HG03571 (cell line): Measurements from ENCODE around the gene NDUFB10.
"Not testable (repeated sequence)": the region's sequence is repeated elsewhere in the genome, so short reads cannot be mapped to it uniquely, and the experiment has no call there.

Source experiments
- ATAC-seq: cut with Tn5 transposase; IDR thresholded peaks from one replicate; pipeline ENCODE4 v1.9.1; 2021; ENCODE audit not compliant: unreplicated experiment

The NDUFB10 gene

DNA sequence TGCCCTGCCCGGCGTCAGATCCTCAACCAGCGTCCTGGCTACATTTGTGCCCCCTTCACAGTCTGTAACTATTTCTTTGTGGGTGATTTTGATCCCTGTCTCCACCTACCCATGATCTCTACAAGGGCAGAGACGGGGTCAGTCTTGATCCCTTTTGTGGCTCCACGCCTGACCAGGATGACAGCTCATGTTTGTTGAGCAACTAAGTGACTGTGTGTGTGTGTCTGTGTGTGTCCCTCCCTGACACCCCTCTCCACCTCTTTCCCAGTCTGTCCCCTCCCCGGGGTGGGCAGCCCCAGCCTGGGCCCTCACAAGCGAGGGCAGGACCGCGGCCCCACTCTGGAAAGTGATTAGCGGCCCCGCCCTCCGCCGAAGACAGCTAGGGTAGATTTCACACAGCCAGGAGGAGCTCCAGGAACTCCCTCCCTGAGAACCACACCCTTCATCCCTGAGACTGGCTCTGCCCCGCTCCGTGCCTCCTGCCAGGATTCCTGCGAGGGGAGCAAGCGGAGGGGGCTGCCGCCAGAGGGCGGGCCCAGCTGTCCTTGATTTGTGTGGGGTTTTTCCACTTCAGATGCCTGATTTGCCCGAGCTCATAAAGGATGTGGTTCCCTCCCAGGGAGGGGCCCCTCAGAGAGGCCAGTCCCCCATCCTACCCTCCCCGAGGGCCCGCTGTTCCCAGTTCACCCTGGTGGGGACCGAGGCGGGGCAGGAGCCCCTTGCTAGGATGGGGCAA lies 35.9 kb upstream of the NDUFB10 start:
- no peak for ATAC-seq

- ATAC-seq, result no peak
Observed at GRCh38 chr16:1924095-1924494, 35.2 kb upstream of the NDUFB10 start.

GRCh38 chr16:1926271-1926670 lies 33.1 kb upstream of the NDUFB10 start:
- ATAC-seq, result no peak

DNA sequence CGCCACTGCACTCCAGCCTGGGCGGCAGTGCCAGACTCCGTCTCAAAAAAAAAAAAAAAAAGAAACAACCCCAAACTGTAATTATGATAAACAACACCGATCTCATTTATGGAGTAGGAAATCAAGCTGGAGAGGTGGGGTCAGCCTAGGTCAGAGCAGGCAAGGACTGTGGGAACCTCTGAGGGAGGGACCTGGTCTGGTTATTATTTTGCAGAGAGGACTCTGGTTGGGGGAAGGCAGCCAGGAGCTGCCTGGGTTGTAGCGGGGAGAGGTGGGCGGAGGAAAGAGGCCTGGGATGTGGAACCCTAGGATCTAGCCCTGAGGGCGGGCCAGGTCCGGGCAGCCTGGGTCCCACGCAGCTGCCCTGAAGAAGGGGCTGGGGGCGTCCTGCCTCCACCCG lies 30.2 kb upstream of the NDUFB10 start:
- no peak for ATAC-seq

DNA sequence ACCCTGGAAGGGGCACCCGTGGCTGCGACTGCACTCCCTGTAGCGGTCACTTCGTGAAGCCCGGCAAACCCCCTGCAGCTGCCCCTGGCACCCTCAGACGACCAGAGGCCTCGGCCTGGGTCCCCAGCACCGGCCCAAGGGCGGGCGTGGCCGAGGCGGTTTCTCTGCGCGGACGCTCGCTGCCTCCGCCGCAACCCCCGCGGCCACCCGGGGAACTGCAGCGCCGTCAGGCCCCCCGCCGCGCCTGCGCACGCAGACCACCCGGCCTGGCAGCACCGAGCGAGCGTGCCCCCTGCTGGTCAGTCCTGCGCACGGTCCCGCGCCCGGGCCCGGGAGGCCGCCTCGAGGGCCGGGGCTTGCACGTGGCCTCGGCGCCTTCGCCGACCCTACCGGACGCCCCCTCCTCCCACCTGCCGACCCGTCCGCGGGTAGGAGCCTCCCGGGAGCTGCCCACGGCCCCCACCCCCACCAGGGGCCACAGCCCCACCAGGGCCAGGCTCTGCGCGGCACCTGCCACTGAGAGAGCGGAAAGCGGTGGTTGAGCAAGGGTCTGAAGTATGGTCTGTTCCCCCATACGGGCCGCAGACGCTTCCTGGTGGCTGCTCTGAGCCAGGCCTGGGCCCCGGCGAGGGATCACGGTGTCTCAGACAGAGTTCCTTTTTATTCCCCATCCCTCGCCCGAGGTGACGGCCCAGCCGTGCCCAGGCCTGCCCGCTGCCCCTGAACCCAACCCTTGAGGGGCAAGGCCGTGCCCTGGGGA lies 29.6 kb upstream of the NDUFB10 start:
- peak; percentile 77 for ATAC-seq

DNA sequence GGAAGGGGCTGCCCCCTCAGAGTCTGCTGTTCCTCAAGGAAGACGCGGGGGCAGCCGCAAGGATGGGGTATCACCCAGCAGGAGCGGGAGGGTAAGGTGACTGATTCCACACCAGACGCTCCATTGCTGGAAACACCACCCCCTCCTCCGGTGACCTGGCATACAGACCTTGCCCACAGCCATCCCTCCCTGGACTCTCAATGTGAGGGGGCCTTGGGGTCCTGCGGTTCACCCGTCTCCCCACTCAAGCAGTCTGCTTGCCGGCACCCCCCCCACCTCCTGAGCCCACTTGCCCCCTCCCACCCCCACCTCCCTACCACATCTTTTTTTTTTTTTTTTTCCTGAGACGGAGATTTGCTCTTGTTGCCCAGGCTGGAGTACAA lies 29.0 kb upstream of the NDUFB10 start:
- no peak for ATAC-seq

DNA sequence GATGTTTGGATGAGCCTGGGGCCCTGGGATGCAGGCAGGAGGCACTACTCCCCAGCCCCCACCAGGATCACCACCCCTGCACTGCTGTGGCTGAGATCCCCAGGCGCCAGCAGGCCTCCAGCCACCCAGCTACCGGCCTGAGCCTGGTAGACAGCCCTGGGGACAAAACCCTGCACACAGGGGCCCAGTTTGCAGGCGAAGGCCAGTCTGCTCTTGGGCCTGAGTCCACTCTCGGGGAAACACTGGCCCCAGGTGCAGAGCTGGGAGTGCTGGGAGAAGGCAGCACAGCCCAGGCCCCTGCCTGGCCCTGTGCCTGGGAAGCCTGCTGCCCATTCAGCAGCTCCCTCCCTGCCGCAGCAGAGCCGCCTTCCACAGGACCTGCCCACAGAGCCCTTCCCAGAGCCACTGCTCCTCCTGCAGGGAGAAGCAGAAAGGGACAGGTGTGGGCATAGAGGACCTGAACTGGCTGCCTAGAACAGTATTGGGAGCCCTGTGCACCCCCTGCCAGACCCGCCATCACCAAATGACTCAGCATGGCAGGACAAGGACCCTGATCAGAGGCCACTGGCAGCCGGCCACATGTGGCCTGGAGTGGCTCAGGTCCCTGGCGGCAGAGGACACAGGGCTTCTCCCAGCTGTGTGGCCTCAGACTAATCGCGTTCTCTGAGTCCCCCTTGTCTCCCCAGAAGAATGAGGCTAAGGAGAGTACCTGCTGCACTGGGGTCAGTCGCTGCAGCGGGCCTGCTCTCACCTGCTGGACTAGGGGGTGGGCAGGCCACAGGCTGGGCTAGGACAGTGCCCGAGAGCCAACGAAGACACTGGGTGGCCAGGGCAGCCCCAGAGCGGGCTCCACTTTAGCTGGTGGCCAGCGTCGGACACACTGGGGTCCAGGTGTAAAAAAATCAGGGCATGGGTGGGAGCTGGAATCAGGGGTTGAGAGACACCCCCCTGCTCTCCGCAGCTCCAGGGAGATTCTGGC lies 27.0 kb upstream of the NDUFB10 start:
- ATAC-seq, result no peak

DNA sequence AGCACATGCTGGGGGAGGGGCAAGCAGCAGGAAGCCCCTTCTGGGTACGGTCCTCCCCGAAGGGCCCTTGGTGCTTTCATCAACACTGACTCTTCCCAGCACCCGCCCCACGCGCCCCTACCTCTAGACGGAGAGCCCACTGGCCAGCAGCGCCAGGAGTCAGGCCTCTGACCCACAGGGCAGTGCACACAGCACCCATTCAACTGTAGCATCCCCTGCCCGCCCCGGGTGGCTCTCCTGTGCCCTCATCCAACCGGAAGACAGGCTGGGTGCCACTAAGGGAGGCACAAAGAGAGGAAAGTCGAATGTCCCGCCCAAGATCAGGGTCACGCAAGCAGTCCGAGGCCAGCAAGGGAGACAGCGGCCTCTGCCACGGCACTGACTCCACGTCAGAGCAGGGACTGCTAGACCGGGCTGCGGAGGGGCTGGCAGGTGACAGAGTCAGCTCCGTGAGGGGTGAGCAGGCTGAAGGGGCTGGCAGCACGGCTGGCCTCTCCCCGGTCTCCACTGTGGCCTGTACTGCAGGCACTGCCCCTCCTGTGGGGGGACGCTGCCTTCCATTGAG lies 26.2 kb upstream of the NDUFB10 start:
- ATAC-seq, result no peak

GRCh38 chr16:1936945-1937479 lies 22.3 kb upstream of the NDUFB10 start:
- ATAC-seq, result no peak

GRCh38 chr16:1938316-1938715 lies 21.0 kb upstream of the NDUFB10 start:
- ATAC-seq, result no peak

DNA sequence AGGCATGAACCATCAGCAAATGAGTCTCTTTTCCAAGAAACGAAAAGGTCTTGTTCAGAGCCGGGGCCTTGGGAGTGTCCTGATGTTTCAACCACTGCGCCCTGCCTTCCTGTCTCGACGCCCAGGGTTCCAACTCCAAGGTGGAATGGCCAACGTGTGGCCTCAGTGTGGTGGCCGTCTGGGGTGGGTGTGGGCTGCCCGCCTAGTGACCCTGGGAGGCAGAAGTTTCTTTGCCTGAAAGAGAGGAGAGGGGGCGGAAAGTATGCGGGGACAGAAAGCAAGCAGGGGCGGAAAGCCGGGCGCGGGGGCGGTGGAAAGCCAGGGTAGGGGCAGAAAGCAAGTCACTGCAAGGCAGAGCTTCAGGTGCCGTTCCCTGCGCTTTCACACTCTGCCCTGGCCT lies 20.4 kb upstream of the NDUFB10 start:
- no peak for ATAC-seq

DNA sequence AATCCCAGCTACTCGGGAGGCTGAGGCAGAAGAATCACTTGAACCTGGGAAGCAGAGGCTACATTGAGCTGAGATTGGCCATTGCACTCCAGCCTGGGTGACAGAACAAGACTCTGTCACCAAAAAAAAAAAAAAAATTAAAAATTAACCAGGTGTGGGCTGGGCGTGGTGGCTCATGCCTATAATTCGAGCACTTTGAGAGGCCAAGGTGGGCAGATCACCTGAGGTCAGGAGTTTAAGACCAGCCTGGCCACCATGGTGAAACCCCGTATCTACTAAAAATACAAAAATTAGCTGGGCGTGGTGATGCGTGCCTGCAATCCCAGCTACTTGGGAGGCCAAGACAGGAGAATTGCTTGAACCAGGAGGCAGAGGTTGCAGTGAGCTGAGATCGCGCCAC lies 19.5 kb upstream of the NDUFB10 start:
- not testable (repeated sequence) for ATAC-seq

DNA sequence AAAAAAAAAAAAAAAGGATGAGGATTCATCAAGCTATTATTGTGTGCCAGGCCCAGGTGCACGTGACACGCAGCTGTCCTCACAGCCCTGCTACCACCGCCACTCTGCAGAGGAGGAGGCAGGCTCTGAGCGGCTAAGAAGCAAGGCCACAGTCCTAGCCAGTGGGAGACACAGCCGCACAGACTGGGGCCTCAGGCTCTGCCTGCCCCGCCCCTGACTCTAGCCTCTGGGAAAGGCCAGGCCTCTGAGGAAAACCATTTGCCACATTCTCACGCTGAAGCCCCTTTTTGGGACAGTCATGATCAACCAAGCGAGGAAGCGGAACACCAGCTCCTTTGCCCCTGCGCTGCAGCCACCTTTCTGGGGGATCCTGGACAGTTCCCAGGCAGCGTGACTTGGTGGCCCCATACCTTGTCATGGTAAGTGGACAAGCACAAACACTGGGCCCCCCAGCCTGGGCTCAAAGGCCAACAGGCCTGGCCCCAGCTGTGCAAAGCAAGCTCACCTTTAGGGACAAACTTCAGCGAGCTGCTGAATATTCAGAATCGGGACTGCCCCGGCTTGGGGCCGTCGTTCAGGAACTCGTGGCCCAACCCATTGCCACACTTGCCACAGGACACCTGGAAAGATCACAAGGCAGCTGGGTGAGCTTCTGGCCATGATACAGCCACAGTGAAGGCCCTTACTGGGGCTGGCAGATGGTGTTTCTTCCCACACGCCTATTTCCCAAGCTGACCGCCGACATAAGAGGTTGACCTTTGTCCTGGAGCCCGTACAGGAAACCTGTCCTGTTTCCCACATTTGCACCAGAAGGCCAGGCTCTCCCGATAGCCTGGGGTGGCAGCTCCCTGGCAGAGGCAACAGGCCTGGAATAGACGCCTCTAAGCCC lies 18.8 kb upstream of the NDUFB10 start:
- no peak for ATAC-seq

DNA sequence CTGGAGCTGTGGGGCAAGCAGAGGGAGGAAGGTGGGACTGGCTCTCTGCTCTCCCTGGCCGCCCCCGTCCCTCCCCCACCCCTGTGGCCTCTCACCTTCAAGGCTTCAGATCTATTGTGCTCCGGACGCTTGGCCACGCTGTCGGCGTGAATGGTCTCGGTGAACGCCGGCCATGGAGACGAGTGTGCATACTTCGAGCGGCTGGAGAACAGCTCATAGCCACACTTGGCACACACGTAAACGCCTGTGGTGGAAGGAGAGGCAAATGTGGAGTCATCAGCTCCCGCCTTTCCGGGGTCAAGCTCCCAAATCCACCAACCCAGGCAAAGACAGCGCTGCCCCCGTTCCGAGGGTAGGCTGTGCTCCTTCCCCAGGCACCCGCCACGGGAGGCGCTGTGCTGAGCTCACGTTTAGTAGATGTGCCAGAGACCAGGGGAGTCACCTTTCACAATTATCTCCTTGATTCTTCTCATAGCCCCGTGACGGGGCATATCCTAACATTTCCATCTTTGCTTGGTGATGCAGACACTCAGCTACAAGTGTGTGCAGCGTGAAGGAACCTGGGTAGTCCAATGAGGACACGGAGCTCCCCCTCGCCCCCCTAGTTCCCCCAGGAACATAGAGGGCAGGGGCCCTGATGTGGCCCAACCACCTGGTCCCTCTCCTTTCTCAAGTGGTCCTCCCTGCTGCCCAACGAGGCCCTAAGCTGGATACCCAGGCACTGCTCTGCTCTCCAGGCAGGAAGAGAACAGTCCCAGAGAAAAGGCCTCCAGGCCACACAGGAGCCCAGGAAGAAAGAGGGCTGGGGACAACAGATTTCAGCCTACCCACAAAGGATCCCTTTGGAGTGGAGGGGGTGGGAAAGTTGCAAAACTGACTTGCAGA lies 17.9 kb upstream of the NDUFB10 start:
- no peak for ATAC-seq

DNA sequence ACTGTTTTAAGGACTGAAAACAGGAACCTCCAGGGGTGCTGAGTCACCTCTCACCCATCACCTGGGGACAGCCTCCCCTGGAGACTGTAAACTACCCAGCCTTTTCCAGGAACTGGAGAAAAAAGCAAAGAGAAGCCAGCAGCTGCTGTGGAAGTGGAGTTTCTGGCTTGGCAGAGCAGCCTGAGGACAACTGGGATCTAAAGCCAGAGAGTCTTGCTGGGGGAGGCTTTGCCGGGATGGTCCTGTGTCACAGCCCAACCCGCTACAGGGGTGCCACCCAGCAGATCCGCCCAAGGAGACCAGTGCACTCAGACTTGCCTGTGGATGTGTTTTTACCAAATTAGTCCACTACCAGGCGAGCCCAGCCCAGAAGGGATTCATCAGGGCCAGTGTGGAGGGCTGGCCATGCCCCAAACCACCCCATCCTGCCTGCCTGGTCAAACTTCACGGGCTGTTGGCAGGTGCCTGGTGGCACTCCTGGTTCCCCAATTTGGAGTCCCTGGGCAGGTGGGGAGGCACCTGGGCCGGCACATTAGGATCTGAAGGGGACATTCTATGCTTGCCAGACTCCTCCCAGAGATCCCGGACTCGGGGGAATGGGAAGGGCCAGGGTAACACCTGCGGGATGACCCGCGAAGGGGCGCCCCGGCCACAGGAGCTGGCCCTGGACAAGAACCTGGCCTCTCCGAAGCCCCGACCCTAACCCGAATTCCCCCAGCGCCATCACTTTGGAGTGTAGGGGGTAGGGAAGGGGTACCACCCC lies 17.1 kb upstream of the NDUFB10 start:
- ATAC-seq, result no peak

GRCh38 chr16:1942810-1943726 lies 16.3 kb upstream of the NDUFB10 start, which contains the start of gene MSRB1:
Gene MSRB1, minus strand, starts transcription at chr16:1943199. Its CDS starts 43 bp downstream, at chr16:1943156.
- peak; percentile 86 for ATAC-seq

DNA sequence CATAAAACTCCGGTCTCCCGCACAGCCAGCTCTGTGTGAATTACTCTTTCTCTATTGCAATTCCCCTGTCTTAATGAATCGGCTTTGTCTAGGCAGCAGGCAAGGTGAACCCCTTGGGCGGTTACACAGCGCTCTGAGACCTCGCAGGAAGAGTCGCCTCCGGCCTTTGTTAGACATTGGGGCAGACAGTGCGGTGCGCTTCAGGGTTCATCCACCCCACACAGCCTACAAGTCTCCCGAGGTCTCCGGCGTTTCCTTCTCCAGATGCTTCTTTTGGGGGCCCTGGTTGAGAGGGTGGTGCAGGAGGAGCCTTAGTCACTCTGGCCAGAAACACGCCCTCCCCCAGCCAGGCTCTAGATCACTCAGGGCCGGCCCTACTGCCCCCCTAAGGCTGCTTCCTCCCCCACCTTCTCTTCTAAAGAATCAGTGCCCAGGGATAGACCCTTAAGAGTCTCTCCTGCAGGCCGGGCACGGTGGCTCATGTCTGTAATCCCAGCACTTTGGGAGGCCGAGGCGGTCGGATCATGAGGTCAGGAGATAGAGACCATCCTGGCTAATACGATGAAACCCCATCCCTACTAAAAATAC lies 14.6 kb upstream of the NDUFB10 start:
- ATAC-seq, result no peak
